OCI-LY7 (cell line): ENCODE measurements around the gene OAS2. TPM values are rescaled to one million over a fixed set of nuclear protein-coding genes. Genes with fewer than 3 reads are reported as not detected.

Source experiments
- BruUV-seq: library from RNA; stranded (reverse); fragments of 400-500 nt; replicated peaks from 2 replicates; lab custom pipeline; 2021; lab: Mats Ljungman, UMichigan
- CTCF ChIA-PET: fragments of 300-600 bp; sonication (Branson Sonifier 250); formaldehyde crosslinking; loops from one replicate; lab custom pipeline; 2022; ENCODE audit warnings: antibody characterized with exemption; ENCODE audit not compliant: unreplicated experiment; lab: Charles Lee
- POLR2A ChIA-PET: fragments of 300-600 bp; sonication (Branson Sonifier 250); formaldehyde crosslinking; loops from one replicate; lab custom pipeline; 2022; ENCODE audit warnings: antibody characterized with exemption; lab: Charles Lee
- DNase-seq: peaks from one replicate; pipeline ENCODE4 v3.0.0-alpha.2; 2015; ENCODE audit warnings: low spot score
- H2AFZ ChIP-seq: fragments of 200-600 bp; sonication (generic), shearing (Covaris generic); 2 replicates; pipeline ENCODE4 v1.6.1; 2014; ENCODE audit warnings: mild to moderate bottlenecking, antibody characterized with exemption, low read length, moderate library complexity
- H3K27ac ChIP-seq: fragments of 200-600 bp; sonication (generic); 2 replicates; pipeline ENCODE4 v1.5.1; 2014; ENCODE audit warnings: mixed run types, low read depth, mild to moderate bottlenecking, moderate library complexity, low read length, inconsistent platforms; ENCODE audit not compliant: poor library complexity, severe bottlenecking
- H3K36me3 ChIP-seq: fragments of 200-600 bp; sonication (generic); 2 replicates; pipeline ENCODE4 v1.6.1; 2014; ENCODE audit warnings: mild to moderate bottlenecking, antibody characterized with exemption, low read length, moderate library complexity, mixed read lengths; ENCODE audit not compliant: insufficient read depth
- H3K4me1 ChIP-seq: fragments of 200-600 bp; sonication (generic); 2 replicates; pipeline ENCODE4 v1.5.1; 2014; ENCODE audit warnings: mild to moderate bottlenecking, low read length; ENCODE audit not compliant: insufficient read depth, poor library complexity, severe bottlenecking
- H3K4me2 ChIP-seq: fragments of 200-600 bp; sonication (generic); 2 replicates; pipeline ENCODE4 v1.6.1; 2014; ENCODE audit warnings: mild to moderate bottlenecking, low read length
- H3K4me3 ChIP-seq: fragments of 200-600 bp; sonication (generic); 2 replicates; pipeline ENCODE4 v1.5.1; 2014; ENCODE audit warnings: mild to moderate bottlenecking, low read depth, low read length; ENCODE audit not compliant: poor library complexity, severe bottlenecking
- H3K79me2 ChIP-seq: fragments of 200-600 bp; sonication (generic); 2 replicates; pipeline ENCODE4 v1.6.1; 2016; ENCODE audit warnings: low read depth, mild to moderate bottlenecking, low read length, moderate library complexity, mixed read lengths; ENCODE audit not compliant: insufficient read depth
- H3K9me2 ChIP-seq: fragments of 200-600 bp; sonication (generic); 2 replicates; pipeline ENCODE4 v1.6.1; 2016; ENCODE audit warnings: mild to moderate bottlenecking, low read length, mixed read lengths; ENCODE audit not compliant: insufficient read depth
- H3K9me3 ChIP-seq: fragments of 200-600 bp; sonication (generic); 2 replicates; pipeline ENCODE4 v1.6.1; 2014; ENCODE audit warnings: mild to moderate bottlenecking, mixed run types, low read length, mixed read lengths
- H4K20me1 ChIP-seq: fragments of 200-600 bp; sonication (generic); 2 replicates; pipeline ENCODE4 v1.6.1; 2014; ENCODE audit warnings: mild to moderate bottlenecking, antibody characterized with exemption, low read length, moderate library complexity, mixed read lengths; ENCODE audit not compliant: insufficient read depth
- CTCF ChIP-seq: fragments of 200-600 bp; sonication (generic); conservative IDR thresholded peaks from 2 replicates; pipeline ENCODE4 v1.5.1; 2014; ENCODE audit warnings: mild to moderate bottlenecking, antibody characterized with exemption, low read length, moderate library complexity, mixed read lengths
- EZH2phosphoT487 ChIP-seq: fragments of 200-600 bp; sonication (generic); IDR thresholded peaks from 2 replicates; pipeline ENCODE4 v1.6.1; 2018; ENCODE audit warnings: low read depth, borderline replicate concordance, mild to moderate bottlenecking, mixed run types, antibody characterized with exemption, low read length, moderate library complexity, mixed read lengths
- intact Hi-C: fragments of 100-400 bp; cut with micrococcal nuclease; formaldehyde crosslinking; loops from one replicate; pipeline ENCODE4 v1.10.0; 2022; ENCODE audit not compliant: unreplicated experiment
- total RNA-seq, 2 experiments: library from RNA; depleted of rRNA in 1 of 2; stranded (reverse); fragments of >200 nt in 1 of 2; shearing (Covaris generic) in 1 of 2; gene quantifications; 2 replicates each; pipeline ENCODE4 v1.2.3, GENCODE V29; 2014 to 2022

Gene OAS2
- total RNA-seq, 2 experiments from 2014 or later = 33.2 to 46.8 TPM

DNA sequence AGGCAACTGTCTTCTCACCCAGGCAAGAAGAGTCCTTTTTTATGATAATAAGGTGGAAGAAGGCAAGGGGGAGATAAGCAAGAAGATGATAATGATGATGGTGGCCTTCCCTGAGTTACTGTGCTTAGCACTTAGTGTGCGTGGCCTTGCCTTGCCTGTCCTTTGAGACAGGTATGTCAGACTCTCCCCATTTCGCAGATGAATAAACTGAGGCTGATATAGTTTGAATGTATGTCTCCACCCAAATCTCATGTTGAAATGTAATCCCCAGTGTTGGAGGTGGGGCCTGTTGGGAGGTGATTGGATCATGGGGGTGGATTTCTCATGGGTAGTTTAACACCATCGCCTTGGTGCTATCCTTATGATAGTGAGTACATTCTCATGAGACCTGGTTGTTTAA, 48.6 kb upstream of the OAS2 start:
- TF ChIP-seq CTCF = no peak
- no peak for TF ChIP-seq EZH2phosphoT487
- no peaks in the 10 kb centered on the region for H3K79me2 ChIP-seq
- H4K20me1 ChIP-seq = no peaks in the 10 kb centered on the region
- no peak overlapping the region for H3K4me2 ChIP-seq
- intact Hi-C loops = no loop called here
- no peak for DNase-seq
- H3K9me3 ChIP-seq = no peaks in the 10 kb centered on the region
- CTCF ChIA-PET = no interaction called here
- H3K9me2 ChIP-seq = no peaks in the 10 kb centered on the region
- BruUV-seq = no TSS peak
- no peaks in the 10 kb centered on the region for H3K4me1 ChIP-seq
- no peak overlapping the region for H3K27ac ChIP-seq
- POLR2A ChIA-PET = interaction anchor here (1.1 kb wide), 1 partner anchor 27 kb away, joined by 7 read pairs; no protein-coding TSS in a partner anchor
- H2AFZ ChIP-seq = no peak overlapping the region
- no peak overlapping the region for H3K4me3 ChIP-seq
- no peaks in the 10 kb centered on the region for H3K36me3 ChIP-seq

DNA sequence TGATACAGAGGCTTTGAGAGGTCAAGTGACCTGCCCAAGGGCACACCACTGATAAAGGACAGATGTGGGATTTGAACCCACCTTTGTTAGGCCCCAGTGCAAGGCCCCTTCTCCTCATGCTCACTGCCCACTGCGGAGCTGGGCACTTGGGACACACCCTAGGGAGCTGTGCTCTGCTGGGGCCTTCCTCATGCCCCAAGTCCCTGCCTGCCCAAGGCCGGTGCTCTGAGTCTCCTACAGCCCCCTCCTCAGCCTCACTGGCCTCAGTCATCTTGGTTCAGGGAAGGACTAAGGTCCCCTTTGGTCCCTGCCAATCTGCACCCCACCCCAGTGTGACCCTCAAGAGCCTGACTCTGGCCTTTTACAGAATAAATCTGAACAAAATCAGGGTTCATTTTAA, 48.0 kb upstream of the OAS2 start:
- H3K79me2 ChIP-seq = no peaks in the 10 kb centered on the region
- no peak overlapping the region for H3K27ac ChIP-seq
- no TSS peak for BruUV-seq
- no peaks in the 10 kb centered on the region for H3K36me3 ChIP-seq
- TF ChIP-seq EZH2phosphoT487 (no peak), CTCF (no peak)
- no peak overlapping the region for H2AFZ ChIP-seq
- no peaks in the 10 kb centered on the region for H3K9me3 ChIP-seq
- H3K9me2 ChIP-seq = no peaks in the 10 kb centered on the region
- no peak overlapping the region for H3K4me2 ChIP-seq
- CTCF ChIA-PET = no interaction called here
- no peak overlapping the region for H3K4me3 ChIP-seq
- POLR2A ChIA-PET = no interaction called here
- no peak for DNase-seq
- intact Hi-C loops = no loop called here
- no peaks in the 10 kb centered on the region for H4K20me1 ChIP-seq
- no peaks in the 10 kb centered on the region for H3K4me1 ChIP-seq

- BruUV-seq = no TSS peak
- no peak for DNase-seq
- CTCF ChIA-PET = no interaction called here
- Histone ChIP-seq H3K9me2 (no peaks in the 10 kb centered on the region), H3K4me2 (no peak overlapping the region), H2AFZ (no peak overlapping the region), H3K4me1 (peaks cover 1% of the 10 kb centered on the region), H3K27ac (no peak overlapping the region), H3K79me2 (no peaks in the 10 kb centered on the region), H3K4me3 (no peak overlapping the region), H4K20me1 (no peaks in the 10 kb centered on the region), H3K36me3 (no peaks in the 10 kb centered on the region), H3K9me3 (no peaks in the 10 kb centered on the region)
- TF ChIP-seq CTCF (no peak), EZH2phosphoT487 (no peak)
- POLR2A ChIA-PET = no interaction called here
- intact Hi-C loops = no loop called here
Observed at GRCh38 chr12:112932485-112933128, 45.7 kb upstream of the OAS2 start.
